ENCODE data around the gene TRIM8.

The TRIM8 gene

DNA sequence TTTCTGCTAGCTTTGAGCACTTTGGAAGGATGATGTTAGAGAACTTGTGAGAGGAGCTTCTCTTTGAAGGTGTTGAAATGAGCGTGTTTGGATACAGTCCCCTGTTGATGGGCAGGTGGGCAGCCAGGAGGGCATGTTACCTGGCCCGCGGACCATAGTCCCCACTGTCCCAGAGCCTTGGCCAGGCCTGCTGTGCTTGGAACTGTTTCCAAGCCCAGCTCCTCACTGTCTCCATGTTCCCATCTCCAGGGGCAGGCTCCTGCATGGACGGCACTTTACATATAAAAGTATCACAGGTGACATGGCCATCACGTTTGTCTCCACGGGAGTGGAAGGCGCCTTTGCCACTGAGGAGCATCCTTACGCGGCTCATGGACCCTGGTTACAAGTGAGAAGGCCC is 27.2 kb upstream of the TRIM8 start:
- DNase-seq, result no peak

- no peak for DNase-seq
These were observed 26.5 kb upstream of the TRIM8 start for GRCh38 chr10:102617816-102618215.

GRCh38 chr10:102619281-102619981 is 24.8 kb upstream of the TRIM8 start:
- DNase-seq, result no peak

- DNase-seq, result no peak
These were observed 24.1 kb upstream of the TRIM8 start for GRCh38 chr10:102620138-102620590.

DNA sequence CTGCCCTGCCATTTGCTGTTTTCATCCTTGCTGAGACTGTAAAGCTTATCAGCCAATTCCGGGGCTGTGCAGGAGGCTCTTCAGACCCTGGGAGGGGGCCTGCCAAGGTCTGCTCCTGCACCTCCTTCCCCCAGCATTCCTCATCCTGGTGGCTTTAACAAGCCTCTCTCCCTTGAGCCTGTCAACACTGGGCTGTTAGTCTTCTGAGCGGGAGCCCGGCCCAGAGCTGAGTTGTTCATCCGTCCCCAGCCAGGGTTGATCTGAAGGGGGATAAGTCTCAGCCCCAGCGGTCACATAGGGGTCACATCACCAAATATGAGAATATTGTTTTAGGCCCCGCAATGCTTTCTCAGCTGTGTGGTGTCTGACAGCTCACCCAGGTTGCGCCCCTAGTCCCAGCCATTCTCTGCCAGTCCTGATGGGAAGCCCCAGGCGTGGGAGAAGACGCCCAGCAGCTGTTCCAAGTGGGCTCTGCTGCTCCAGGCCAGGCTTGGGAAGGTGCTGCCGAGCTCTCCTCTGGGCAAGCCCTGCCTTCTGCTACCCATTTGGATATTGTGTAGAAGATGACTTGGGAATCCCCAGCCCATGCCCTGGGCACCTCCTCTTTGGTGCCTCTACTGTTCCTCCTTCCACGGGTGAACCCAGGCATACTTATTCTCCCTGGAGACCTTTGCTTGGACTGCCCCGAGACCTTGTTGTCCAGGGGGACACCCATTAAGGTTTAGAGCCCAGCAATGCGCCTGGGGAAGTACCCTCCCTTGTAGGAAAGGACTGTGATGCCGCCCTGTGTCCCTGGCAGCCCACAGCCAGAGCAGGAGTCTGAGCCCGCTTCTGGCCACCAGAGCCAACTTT is 23.5 kb upstream of the TRIM8 start:
- DNase-seq, result no peak

DNA sequence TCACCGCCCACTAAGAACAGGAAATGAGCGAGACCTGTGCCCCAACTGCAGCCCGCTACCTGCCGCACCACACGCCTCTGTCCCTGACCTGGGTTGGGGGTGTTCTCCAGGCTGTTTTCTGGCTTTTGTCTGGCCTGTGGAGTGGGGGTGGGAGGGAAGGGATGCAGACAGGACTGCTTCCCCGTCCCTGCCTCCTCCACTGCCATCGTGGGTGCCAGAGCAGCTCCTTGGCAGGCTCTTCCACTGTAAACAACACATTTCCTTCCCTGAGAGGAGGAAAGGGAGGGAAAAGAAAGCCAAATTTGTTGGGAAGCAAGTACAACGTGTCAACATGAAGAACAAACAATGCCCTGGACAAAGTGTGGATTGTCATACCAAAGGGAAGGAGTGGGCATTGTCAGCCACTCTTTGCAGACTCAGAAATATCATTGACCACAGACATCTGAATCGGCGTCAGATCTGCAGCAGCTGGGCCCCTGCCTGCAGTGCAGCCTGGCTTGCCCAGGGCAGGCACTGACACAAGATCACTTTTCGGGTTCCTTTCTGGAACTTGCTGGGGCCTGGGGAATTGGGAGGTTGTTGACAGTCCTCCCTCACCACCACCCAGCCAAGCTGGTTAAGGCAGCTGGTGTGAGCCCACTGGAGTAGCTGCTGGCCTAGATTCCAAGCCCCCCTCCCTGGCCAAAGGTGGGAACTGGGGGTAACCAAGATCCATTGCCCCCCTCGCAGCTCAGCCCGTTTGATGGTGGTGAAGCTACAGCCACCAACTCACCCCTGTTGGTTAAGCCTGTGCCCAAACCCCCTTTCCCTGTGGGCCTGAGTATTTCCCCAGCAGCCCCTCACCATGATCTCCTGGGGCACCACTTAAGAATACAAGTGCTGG is 22.6 kb upstream of the TRIM8 start:
- no peak for DNase-seq

- DNase-seq, result no peak
These were observed 20.2 kb upstream of the TRIM8 start for GRCh38 chr10:102624094-102624493.

- DNase-seq, result no peak
These were observed 19.3 kb upstream of the TRIM8 start for GRCh38 chr10:102624751-102625645.

- no peak for DNase-seq
These were observed 18.1 kb upstream of the TRIM8 start for GRCh38 chr10:102626026-102626685.

DNA sequence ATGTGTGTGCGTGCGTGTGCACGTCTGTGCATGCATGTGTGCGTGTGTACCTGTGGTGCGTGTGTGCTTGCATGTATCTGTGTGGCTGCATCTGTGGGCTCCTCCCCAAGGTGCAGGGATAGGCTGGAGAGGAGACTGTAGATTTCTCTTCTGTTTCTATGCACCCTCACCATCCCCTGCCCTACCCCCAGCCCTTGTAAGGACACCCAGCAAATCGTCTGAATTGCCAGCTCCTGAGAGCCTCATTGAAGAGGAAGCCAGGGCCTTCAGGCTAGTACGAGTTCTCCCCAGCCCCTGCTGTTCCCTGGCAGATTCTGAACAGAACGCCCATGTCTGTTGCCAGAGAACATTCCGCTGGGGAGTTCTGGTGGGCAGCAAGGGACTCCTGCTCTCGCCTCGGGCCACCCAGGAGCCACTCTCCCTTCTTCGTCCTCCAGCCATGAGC is 17.0 kb upstream of the TRIM8 start:
- no peak for DNase-seq

DNA sequence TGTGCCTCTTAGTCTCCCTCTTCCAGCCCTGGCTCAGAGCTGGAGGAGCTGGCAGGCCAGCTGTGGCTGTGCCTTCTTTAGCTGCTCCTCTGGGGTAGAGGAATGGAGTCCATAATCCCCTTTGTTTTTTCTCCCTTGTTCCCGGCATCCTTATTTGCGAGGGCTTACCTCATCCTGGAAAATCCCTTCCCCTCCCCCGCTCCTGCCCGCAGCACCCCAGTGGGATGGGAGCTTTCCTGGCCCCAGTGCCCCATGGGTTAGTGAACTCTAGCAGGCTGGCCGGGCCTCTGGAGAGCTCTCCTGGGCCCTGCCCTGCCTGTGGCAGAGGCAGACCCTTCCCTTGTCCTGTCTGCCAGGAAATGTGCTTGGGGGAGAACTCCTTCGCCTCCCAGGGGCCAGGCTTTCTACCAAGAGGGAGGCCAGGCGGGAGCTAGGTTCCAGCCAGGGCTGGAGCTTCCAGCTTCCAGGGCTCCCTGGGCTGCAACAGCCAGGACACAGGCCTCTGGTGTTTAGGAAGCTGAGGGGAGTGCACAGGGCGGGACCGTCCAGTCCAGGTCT is 16.5 kb upstream of the TRIM8 start:
- DNase-seq, result no peak

DNA sequence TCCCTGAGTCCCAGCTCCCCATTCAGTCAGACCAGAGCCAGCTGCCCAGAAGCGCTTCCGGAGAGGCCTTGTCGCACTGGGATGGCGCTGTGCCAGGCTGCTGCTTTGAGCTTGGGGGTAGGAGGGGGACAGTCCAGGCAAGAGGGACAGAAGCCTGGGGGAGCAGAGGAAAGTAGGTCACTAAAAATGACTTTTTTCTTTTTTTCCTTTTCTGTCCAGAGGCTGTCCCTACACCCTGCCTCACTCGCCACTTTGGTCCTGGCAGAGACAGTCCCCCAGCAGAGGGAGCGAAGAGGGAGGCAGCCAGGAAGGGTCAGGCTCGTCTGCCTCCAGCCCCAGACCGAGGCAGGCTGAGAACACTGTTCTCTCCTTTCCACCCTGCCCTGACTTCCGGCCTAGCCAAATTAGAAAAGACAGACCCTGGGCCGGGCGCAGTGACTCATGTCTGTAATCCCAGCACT is 15.8 kb upstream of the TRIM8 start:
- DNase-seq, result no peak

GRCh38 chr10:102629661-102630614 is 14.3 kb upstream of the TRIM8 start:
- DNase-seq, result no peak

- DNase-seq, result no peak
These were observed 13.6 kb upstream of the TRIM8 start for GRCh38 chr10:102630663-102631062.

DNA sequence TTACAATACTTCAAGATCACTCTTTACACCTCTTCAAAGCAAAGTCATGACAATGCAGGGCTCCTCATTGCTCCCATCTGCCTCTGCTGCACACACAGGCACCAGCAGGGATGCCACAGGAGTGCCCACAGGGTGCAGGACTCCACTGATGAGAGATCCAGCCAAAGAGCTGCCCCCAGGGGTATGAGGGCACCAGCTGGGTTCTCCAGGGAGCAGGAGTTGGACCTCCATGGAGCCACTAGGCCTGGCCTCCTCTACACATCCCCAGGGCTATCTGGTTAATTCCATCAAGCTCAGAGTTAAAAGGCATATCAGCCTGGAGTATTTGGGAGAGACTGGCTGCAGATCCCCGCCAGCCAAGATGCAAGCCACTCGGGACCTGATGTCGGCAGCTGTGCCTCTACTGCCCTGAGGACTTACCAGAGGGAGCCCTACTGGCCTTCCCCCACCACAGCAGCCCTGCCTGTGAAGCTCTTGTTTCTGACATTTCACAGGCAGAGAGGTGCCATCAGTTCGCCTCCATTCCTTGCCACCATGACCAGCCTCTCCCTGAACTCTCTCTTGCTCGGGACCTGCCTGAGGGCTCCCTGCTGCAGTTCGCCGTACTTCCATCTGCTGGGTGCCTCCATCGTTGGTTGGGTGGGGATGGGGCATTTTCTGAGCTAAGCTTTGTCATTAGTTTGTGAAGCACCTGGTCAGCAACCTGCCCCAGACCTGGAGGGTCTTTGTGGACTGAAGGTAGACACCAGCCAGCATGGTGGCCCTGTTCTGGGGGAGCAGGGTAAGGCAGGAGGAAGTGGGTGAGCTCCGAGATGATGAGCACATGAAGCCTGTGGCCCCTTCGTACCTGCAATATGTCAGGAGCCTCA is 12.5 kb upstream of the TRIM8 start:
- no peak for DNase-seq

DNA sequence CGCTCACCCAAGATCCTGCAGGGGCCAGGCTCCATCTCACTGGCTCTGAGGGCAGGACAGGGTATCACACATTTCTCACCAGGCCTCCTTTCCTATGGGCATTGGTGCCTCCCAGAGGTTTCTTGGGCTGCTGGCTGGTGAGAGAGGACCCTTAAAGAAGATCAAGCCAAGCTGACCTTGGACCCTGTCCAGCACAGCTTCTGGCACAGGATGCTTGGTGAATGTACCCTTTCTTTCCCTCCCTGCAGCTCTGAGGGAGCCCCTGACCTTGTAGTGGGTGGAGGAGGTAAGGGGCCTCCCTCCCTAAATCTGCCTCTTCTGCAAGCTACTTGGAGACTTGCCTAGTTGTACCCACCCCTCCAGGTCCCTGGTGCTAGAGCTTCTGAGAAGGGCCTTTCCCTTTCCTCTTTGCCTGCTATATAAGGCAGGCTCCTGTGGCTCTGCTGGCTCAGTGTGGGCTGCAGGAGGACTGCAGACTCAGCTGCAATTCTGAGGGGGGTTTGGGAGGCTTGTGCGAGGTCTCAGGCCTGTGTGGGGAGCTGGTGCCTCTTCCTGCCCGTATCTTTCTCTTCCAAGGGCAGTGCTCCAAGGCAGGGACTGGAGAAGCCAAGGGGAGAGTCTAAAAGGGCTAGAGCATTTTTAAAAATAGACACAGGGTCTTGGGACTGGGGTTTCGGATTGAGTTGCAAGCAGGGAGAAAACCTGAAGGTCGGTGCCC is 11.7 kb upstream of the TRIM8 start:
- DNase-seq, result no peak

GRCh38 chr10:102633287-102633686 is 11.0 kb upstream of the TRIM8 start:
- no peak for DNase-seq

GRCh38 chr10:102633848-102634247 is 10.4 kb upstream of the TRIM8 start:
- DNase-seq, result no peak

Data from effector CD4-positive, alpha-beta T cell (primary cell).